ENCODE results near the gene SERGEF.
A peak's percentile ranks its signal among the peaks of the same experiment; 100 is the strongest.

SERGEF gene

DNA sequence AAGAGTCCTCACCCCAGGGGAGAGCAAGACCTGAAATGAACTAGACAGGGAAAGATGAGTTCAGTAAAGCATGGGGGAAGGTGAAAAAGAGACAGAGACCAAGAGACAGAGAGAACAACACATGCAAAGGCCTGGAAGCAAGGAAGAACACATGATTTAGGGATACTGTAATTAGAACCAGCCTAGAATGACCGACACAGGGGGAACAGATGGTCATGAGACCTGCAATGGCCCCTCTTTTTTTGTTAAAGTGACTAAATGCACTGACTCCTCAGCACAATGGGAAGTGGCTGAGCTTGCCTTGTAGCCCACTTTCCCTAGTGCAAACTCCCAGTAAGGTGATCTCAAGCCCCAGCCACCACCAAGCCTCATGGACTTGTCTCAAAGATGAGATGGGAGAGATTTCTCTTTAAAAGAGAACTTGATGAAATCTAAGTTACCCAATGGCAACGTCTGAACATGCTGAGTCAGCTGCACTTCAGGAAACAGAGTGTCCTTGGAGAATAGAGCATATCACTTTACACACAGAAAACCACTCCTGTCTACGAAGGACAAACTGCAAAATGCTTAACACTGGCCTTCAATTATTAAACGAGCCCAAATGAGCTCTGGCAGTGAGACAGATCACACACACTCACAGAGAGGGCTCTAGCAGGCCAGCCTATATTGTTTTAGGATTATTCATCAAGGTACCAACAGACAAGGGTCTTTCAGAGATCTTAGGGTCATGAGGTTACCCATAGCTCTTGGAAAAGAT lies 91.0 kb downstream of the SERGEF start:
- no peak for TF ChIP-seq ZFX (IDR thresholded peaks at IDR 0.05)
- TF ChIP-seq, protein P1, sequence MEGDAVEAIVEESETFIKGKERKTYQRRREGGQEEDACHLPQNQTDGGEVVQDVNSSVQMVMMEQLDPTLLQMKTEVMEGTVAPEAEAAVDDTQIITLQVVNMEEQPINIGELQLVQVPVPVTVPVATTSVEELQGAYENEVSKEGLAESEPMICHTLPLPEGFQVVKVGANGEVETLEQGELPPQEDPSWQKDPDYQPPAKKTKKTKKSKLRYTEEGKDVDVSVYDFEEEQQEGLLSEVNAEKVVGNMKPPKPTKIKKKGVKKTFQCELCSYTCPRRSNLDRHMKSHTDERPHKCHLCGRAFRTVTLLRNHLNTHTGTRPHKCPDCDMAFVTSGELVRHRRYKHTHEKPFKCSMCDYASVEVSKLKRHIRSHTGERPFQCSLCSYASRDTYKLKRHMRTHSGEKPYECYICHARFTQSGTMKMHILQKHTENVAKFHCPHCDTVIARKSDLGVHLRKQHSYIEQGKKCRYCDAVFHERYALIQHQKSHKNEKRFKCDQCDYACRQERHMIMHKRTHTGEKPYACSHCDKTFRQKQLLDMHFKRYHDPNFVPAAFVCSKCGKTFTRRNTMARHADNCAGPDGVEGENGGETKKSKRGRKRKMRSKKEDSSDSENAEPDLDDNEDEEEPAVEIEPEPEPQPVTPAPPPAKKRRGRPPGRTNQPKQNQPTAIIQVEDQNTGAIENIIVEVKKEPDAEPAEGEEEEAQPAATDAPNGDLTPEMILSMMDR (conservative IDR thresholded peaks at IDR 0.05): no peak
- no peak overlapping the region; the same call in 1 of the 2 replicates for H3K27ac ChIP-seq

DNA sequence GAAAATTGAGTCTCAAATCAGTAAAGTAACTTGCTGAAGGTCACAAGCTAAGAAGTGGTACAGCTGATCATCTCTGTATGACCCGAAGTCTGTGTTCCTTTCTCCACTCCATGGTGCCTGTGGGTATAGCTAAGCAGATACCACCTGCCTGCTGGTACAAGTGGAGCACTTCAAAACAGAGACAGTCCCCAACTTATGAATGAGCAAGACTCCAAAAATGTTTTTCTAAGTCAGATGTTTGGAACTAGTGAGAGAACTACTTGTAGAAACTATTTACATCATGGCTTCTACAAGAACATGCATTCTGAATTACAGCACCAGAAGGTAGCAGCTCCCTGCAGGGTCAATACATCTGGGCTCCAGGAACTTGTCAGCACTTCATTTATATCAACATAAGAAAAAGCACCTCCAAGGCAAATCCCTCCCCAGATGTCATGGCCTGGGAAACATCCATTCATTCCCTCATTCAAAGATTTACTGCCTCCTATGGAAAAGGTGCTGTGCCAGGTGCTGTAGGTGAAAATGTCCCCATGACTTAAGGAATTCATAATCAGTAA lies 94.7 kb downstream of the SERGEF start:
- TF ChIP-seq, protein P1 (conservative IDR thresholded peaks at IDR 0.05): no peak
- no peak for TF ChIP-seq ZFX (IDR thresholded peaks at IDR 0.05)
- H3K27ac ChIP-seq: no peak overlapping the region

DNA sequence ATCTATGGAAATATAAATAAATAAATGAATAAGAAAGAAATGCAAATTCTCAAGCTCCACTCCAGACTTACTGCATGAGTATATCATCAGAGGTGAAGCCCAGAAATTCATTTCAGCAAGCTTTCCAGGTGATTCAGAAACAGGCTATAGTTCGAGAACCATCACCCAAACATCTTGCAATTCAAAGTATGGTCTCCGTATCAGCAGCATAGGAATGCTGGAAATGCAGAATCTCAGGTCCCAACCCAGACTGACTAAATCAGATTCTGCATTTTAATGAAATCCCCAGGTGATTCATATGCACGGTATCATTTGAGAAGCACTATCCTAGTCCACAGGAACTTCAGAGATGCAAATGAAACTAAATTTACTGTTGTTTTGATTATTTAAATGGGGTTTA lies 95.3 kb downstream of the SERGEF start:
- TF ChIP-seq ZFX (IDR thresholded peaks at IDR 0.05): no peak
- TF ChIP-seq, protein P1 (conservative IDR thresholded peaks at IDR 0.05): no peak
- no peak overlapping the region for H3K27ac ChIP-seq

DNA sequence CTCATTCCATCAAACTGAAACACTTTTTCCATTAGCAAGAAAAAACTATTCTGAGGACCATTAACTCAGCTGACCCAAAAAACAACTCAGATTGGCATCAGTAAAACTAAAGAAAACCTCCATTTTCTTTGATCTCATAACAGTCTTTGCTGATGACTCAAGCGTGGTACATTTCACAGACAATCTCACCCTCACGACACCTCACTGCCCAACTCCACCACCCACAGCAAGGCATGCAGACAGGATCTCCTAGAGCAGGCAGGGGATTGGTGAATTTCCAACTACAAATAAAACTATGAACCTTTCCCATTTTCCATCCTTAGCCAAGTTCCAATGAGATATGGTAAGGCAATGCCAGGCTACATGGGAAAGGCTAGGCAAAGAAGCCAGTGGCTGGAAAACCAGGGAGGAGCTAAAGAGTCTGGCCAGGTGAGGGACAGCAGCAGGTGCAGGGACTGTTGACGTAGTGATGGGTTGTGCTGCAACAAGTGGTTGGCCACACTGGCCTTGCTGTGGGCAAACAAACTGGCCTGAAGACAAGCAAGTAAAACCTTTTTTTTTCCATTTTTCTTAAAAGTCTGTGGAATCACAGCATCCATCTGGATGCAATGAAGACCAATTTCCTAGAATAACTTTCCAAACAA lies 97.2 kb downstream of the SERGEF start:
- no peak overlapping the region for H3K27ac ChIP-seq
- TF ChIP-seq, protein P1 (conservative IDR thresholded peaks at IDR 0.05): no peak
- TF ChIP-seq ZFX (IDR thresholded peaks at IDR 0.05): no peak

DNA sequence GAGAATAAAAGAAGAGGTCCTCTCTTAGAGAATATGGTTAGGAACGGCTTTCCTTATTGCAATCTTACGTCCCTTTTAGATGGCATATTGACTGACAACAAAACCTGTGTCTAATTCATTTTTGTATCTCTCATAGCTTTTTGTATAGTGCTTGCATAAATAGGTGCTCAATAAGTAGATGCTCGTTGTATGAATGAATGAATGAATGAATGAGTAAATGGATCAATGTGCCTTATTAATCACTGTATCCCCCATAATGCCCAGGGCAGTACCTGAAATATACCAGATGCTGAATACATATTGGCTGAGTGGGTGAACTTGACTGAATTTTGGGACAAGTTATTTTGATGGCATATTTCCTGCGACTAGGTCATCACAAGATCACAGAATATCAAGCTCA lies 97.9 kb downstream of the SERGEF start:
- TF ChIP-seq ZFX (IDR thresholded peaks at IDR 0.05): no peak
- TF ChIP-seq, protein P1 (conservative IDR thresholded peaks at IDR 0.05): no peak

DNA sequence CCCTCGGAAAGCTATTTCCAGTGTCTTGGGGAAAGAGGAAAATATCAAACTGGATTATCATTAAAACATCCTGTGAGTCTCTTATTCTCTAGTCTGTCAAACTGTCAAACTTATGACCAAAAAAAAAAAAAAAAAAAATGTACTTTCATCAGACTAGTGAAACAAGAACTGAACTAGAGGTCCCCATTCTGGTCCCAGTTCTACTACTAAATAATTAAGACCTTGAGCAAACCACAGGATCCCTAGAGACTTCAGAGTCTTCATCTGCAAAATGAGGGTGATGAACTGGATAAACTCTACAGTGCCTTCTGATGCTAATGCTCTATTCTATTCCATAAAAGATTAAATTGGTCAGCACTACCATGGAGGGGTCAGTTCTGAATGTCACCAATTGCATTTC lies 105.8 kb downstream of the SERGEF start:
- no peak overlapping the region for H3K27ac ChIP-seq
- TF ChIP-seq, protein P1 (conservative IDR thresholded peaks at IDR 0.05): no peak
- TF ChIP-seq ZFX (IDR thresholded peaks at IDR 0.05): no peak

More for the DNA sequence above, 97.9 kb downstream of the SERGEF start:
- H3K27ac ChIP-seq: no peak overlapping the region

DNA sequence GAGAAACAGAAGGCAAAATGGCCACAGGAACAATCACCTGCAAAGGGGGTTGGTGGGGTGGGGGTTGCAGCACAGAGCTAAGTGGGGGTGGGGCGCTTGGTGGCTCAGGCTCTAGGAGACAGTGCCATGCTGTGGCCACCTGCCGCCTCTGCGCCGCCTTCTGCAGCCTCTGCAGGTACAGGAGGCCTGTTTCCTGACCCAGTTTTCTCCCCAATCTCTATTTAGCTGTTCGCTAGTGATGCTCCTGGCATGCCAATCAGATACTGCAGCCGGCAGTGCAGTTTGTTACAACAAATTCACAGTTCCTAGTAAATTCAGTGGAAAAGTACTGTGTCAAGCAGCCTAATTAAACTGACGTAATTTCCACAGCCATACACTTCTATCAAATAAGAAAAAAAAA lies 106.4 kb downstream of the SERGEF start:
- TF ChIP-seq, protein P1 (conservative IDR thresholded peaks at IDR 0.05): peak; percentile 73
- TF ChIP-seq ZFX (IDR thresholded peaks at IDR 0.05): no peak
- H3K27ac ChIP-seq: no peak overlapping the region
